ENCODE data around the gene EIF5B. TPM values are rescaled to one million over a fixed set of nuclear protein-coding genes. Genes with fewer than 3 reads are reported as not detected.

The EIF5B gene
- total and polyA plus RNA-seq, 2 donors (not counting 1 experiment from before 2014, with no cell fraction given) = 7.4 to 22.8 TPM

DNA sequence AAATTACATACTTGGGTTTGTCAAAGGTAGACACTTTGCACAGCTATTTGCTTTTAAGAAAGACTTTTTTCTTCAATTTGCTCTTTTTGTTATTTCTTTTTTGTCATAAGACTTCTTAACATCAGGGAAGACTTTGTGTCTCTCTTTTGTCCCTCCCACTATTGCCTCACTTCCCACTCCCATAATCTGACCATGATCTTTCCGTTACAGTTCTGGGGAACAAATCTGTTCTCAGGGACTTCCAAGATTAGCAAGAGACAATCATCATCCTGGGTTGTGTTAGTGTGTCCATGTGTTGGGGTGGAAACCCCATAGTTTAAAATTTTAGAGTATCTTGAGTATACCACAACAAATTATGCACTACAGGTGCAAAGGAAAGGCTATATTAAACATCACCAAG lies 77.4 kb downstream of the EIF5B start:
- Histone ChIP-seq H3K79me2 (ENCODE audit: control insufficient read depth, insufficient read depth, low read length) (no peaks in the 10 kb centered on the region), H3K36me3 (ENCODE audit: control insufficient read depth, insufficient read depth, low read length) (peaks cover 4% of the 10 kb centered on the region)

DNA sequence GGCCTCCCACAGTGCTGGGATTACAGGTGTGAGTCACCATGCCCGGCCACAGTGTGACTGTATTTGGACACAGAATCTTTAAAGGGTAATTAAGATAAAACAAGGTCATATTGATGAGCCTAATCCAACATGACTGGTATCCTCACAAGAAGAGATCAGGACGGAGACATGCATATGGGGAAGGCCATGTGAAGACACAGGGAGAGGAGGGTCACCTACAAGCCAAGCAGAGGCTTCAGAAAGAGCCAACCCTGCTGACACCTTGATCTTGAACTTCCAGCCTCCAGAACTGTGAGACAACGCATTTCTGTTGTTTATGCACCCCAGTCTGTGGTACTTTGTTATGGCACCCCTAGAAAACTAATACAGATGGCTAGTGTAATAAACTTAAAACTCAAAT lies 80.2 kb downstream of the EIF5B start:
- H2AFZ ChIP-seq (ENCODE audit: low read length) = no peak overlapping the region
- DNase-seq (ENCODE audit: low read depth in 2 of 2) = no peak
- no peak for TF ChIP-seq EZH2 (IDR thresholded peaks at IDR 0.05; ENCODE audit: low read length, missing control alignments)
- TF ChIP-seq, protein P1, sequence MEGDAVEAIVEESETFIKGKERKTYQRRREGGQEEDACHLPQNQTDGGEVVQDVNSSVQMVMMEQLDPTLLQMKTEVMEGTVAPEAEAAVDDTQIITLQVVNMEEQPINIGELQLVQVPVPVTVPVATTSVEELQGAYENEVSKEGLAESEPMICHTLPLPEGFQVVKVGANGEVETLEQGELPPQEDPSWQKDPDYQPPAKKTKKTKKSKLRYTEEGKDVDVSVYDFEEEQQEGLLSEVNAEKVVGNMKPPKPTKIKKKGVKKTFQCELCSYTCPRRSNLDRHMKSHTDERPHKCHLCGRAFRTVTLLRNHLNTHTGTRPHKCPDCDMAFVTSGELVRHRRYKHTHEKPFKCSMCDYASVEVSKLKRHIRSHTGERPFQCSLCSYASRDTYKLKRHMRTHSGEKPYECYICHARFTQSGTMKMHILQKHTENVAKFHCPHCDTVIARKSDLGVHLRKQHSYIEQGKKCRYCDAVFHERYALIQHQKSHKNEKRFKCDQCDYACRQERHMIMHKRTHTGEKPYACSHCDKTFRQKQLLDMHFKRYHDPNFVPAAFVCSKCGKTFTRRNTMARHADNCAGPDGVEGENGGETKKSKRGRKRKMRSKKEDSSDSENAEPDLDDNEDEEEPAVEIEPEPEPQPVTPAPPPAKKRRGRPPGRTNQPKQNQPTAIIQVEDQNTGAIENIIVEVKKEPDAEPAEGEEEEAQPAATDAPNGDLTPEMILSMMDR (conservative IDR thresholded peaks at IDR 0.05 in 1 of 2, IDR thresholded peaks at IDR 0.05 in 1 of 2; ENCODE audit: low read depth in 1 of 2, low read length in 2 of 2) = no peak
- no peaks in the 10 kb centered on the region for H3K27me3 ChIP-seq (ENCODE audit: control insufficient read depth, insufficient read depth, low read length)
- no peak overlapping the region for H3K4me2 ChIP-seq (ENCODE audit: extremely low read depth, insufficient read depth, low read length)
- no peaks in the 10 kb centered on the region for H3K9me3 ChIP-seq (ENCODE audit: control insufficient read depth, insufficient read depth, low read depth, low read length)
- peaks cover 3% of the 10 kb centered on the region for H3K4me1 ChIP-seq (ENCODE audit: control insufficient read depth, extremely low read depth, insufficient read depth, low read length)
- no peak overlapping the region for H3K9ac ChIP-seq (ENCODE audit: insufficient read depth, low read length)
- H4K20me1 ChIP-seq (ENCODE audit: control insufficient read depth, extremely low read depth, insufficient read depth, low read length) = peaks cover 2% of the 10 kb centered on the region
- H3K79me2 ChIP-seq (ENCODE audit: control insufficient read depth, insufficient read depth, low read length) = no peaks in the 10 kb centered on the region
- H3K27ac ChIP-seq (ENCODE audit: insufficient read depth, low read length) = no peak overlapping the region
- peaks cover 5% of the 10 kb centered on the region for H3K36me3 ChIP-seq (ENCODE audit: control insufficient read depth, insufficient read depth, low read length)
- H3K4me3 ChIP-seq (replicated peaks in 1 of 4; ENCODE audit: control extremely low read depth in 1 of 4, insufficient read depth in 1 of 4, low read depth in 3 of 4, low read length in 4 of 4) = no peak overlapping the region

More for the DNA sequence above, 77.4 kb downstream of the EIF5B start:
- H3K4me3 ChIP-seq (replicated peaks in 1 of 4; ENCODE audit: control extremely low read depth in 1 of 4, insufficient read depth in 1 of 4, low read depth in 3 of 4, low read length in 4 of 4) = no peak overlapping the region
- H3K9ac ChIP-seq (ENCODE audit: insufficient read depth, low read length) = no peak overlapping the region
- no peak overlapping the region for H3K4me2 ChIP-seq (ENCODE audit: extremely low read depth, insufficient read depth, low read length)
- no peak for TF ChIP-seq EZH2 (IDR thresholded peaks at IDR 0.05; ENCODE audit: low read length, missing control alignments)
- TF ChIP-seq, protein P1 (conservative IDR thresholded peaks at IDR 0.05 in 1 of 2, IDR thresholded peaks at IDR 0.05 in 1 of 2; ENCODE audit: low read depth in 1 of 2, low read length in 2 of 2) = no peak
- no peaks in the 10 kb centered on the region for H3K4me1 ChIP-seq (ENCODE audit: control insufficient read depth, extremely low read depth, insufficient read depth, low read length)
- H3K27ac ChIP-seq (ENCODE audit: insufficient read depth, low read length) = no peak overlapping the region
- no peaks in the 10 kb centered on the region for H3K9me3 ChIP-seq (ENCODE audit: control insufficient read depth, insufficient read depth, low read depth, low read length)
- peaks cover 2% of the 10 kb centered on the region for H4K20me1 ChIP-seq (ENCODE audit: control insufficient read depth, extremely low read depth, insufficient read depth, low read length)
- DNase-seq (ENCODE audit: low read depth in 2 of 2) = no peak
- H2AFZ ChIP-seq (ENCODE audit: low read length) = no peak overlapping the region
- no peaks in the 10 kb centered on the region for H3K27me3 ChIP-seq (ENCODE audit: control insufficient read depth, insufficient read depth, low read length)

DNA sequence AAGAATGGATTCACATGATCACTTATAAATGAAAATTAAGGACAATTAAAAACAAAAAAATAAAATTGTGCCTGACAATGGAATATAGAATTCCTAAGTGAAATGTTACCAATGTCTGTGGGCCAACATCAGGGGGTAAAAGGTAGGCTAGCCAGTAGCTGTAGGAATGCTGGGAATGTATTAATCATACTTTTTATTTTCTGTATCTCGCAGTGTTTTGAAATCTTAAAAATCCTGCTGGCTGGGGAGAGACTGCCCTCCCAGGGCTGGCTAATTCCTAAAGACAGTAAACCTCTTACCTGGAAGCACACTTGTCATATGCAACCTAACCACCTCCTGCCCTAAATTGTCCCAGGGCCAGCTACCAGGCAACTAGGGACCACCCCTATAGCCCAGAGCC lies 82.8 kb downstream of the EIF5B start:
- Histone ChIP-seq H3K36me3 (ENCODE audit: control insufficient read depth, insufficient read depth, low read length) (peaks cover 3% of the 10 kb centered on the region), H4K20me1 (ENCODE audit: control insufficient read depth, extremely low read depth, insufficient read depth, low read length) (no peaks in the 10 kb centered on the region), H3K27ac (ENCODE audit: insufficient read depth, low read length) (no peak overlapping the region), H3K9ac (ENCODE audit: insufficient read depth, low read length) (no peak overlapping the region), H3K79me2 (ENCODE audit: control insufficient read depth, insufficient read depth, low read length) (no peaks in the 10 kb centered on the region), H3K27me3 (ENCODE audit: control insufficient read depth, insufficient read depth, low read length) (no peaks in the 10 kb centered on the region), H3K9me3 (ENCODE audit: control insufficient read depth, insufficient read depth, low read depth, low read length) (no peaks in the 10 kb centered on the region), H3K4me3 (replicated peaks in 1 of 4; ENCODE audit: control extremely low read depth in 1 of 4, insufficient read depth in 1 of 4, low read depth in 3 of 4, low read length in 4 of 4) (no peak overlapping the region), H3K4me1 (ENCODE audit: control insufficient read depth, extremely low read depth, insufficient read depth, low read length) (peaks cover 3% of the 10 kb centered on the region), H3K4me2 (ENCODE audit: extremely low read depth, insufficient read depth, low read length) (no peak overlapping the region), H2AFZ (ENCODE audit: low read length) (no peak overlapping the region)
- peak in 1 of 2 donors; percentile 54 for DNase-seq (ENCODE audit: low read depth in 2 of 2)
- TF ChIP-seq, protein P1 (conservative IDR thresholded peaks at IDR 0.05 in 1 of 2, IDR thresholded peaks at IDR 0.05 in 1 of 2; ENCODE audit: low read depth in 1 of 2, low read length in 2 of 2) = no peak
- no peak for TF ChIP-seq EZH2 (IDR thresholded peaks at IDR 0.05; ENCODE audit: low read length, missing control alignments)
